K562 (cell line): ENCODE data around the gene KLK1.

Source experiments
- CEBPB ChIP-seq: fragments of 450-650 bp; IDR thresholded peaks from 2 replicates; pipeline ENCODE4 v1.6.1; 2016; ENCODE audit warnings: missing genetic modification characterization, missing compliant biosample characterization
- CTCF ChIP-seq, 3 experiments: IDR thresholded peaks in 2 of 3; conservative IDR thresholded peaks in 1 of 3; 2 replicates each; pipeline ENCODE4 v1.5.1; 2011 to 2012; ENCODE audit warnings: low read length in 3 of 3, mild to moderate bottlenecking in 3 of 3, control low read depth in 2 of 3, improper control_type of control experiment in 1 of 3, inconsistent platforms in 1 of 3, low read depth in 1 of 3, mixed read lengths in 1 of 3, moderate library complexity in 1 of 3; ENCODE audit not compliant: insufficient read depth in 2 of 3
- FOSL1 ChIP-seq: fragments of 200-800 bp; sonication (Bioruptor generic); conservative IDR thresholded peaks from 2 replicates; pipeline ENCODE4 v1.6.1; 2016; ENCODE audit warnings: missing genetic modification characterization, missing compliant biosample characterization
- FOXJ3 ChIP-seq: sonication (generic); formaldehyde crosslinking; IDR thresholded peaks from 2 replicates; pipeline ENCODE4 v1.4.0; 2020; ENCODE audit warnings: mild to moderate bottlenecking, missing genetic modification reagents
- PCBP2 ChIP-seq: fragments of 200-400 bp; formaldehyde crosslinking; IDR thresholded peaks from 2 replicates; pipeline ENCODE4 v1.6.1; 2018; ENCODE audit warnings: low read length, low read depth, mild to moderate bottlenecking, moderate library complexity; ENCODE audit not compliant: poor library complexity, severe bottlenecking
- REST ChIP-seq, 2 experiments: fragments of 450-650 bp; formaldehyde crosslinking in 1 of 2; IDR thresholded peaks; 2 replicates each; pipeline versions ENCODE4 v1.4.0 to v1.6.1; 2014 to 2020; ENCODE audit warnings: mild to moderate bottlenecking in 2 of 2, borderline replicate concordance in 1 of 2, low read depth in 1 of 2
- SMAD4 ChIP-seq: fragments of 250-450 bp; sonication (Bioruptor Pico); conservative IDR thresholded peaks from 2 replicates; pipeline ENCODE4 v1.8.0; 2021; ENCODE audit warnings: inconsistent platforms, mild to moderate bottlenecking, moderate library complexity
- TAF1 ChIP-seq: IDR thresholded peaks from 2 replicates; pipeline ENCODE4 v1.6.1; 2011; ENCODE audit warnings: mild to moderate bottlenecking, low read length, moderate library complexity; ENCODE audit not compliant: insufficient read depth, control insufficient read depth, severe bottlenecking; ENCODE audit errors: extremely low read depth
- USF2 ChIP-seq: sonication (generic); formaldehyde crosslinking; IDR thresholded peaks from 2 replicates; pipeline ENCODE4 v1.5.0; 2020; ENCODE audit warnings: missing genetic modification reagents
- YY1 ChIP-seq, 3 experiments: IDR thresholded peaks; 2 replicates each; pipeline ENCODE4 v1.6.1; 2011; ENCODE audit warnings: low read length in 2 of 3, mild to moderate bottlenecking in 2 of 3, moderate library complexity in 2 of 3, borderline replicate concordance in 1 of 3, control low read depth in 1 of 3, low read depth in 1 of 3; ENCODE audit not compliant: insufficient read depth in 3 of 3, insufficient replicate concordance in 2 of 3, control insufficient read depth in 1 of 3, insufficient read length in 1 of 3; ENCODE audit errors: extremely low read depth in 1 of 3
- ZFP36 ChIP-seq: fragments of 150-350 bp; IDR thresholded peaks from 2 replicates; pipeline ENCODE4 v1.6.1; 2018; ENCODE audit warnings: low read length, low read depth; ENCODE audit not compliant: partially characterized antibody
- ZNF143 ChIP-seq: sonication (generic); formaldehyde crosslinking; IDR thresholded peaks from 2 replicates; pipeline ENCODE4 v1.9.0; 2022; ENCODE audit warnings: mild to moderate bottlenecking, missing genetic modification reagents
- ZNF766 ChIP-seq: fragments of 200-800 bp; sonication (Bioruptor generic); conservative IDR thresholded peaks from 2 replicates; pipeline ENCODE4 v1.6.1; 2016; ENCODE audit warnings: missing genetic modification characterization, missing compliant biosample characterization

GRCh38 chr19:50797781-50798658 lies 25.6 kb downstream of the KLK1 start:
- TF ChIP-seq REST (IDR thresholded peaks at IDR 0.05; ENCODE audit: borderline replicate concordance) (peak; percentile 58; the same call in 1 of the 2 replicates), REST (CRISPR knock-in tag; IDR thresholded peaks at IDR 0.05; ENCODE audit: low read depth) (no peak), USF2 (no peak), SMAD4 (CRISPR knock-in tag) (no peak), YY1 (IDR thresholded peaks at IDR 0.05; ENCODE audit: borderline replicate concordance in 1 of 3, control insufficient read depth in 1 of 3, extremely low read depth in 1 of 3, insufficient read depth in 3 of 3, insufficient read length in 1 of 3, insufficient replicate concordance in 2 of 3, low read depth in 1 of 3, low read length in 2 of 3) (peak in 1 of 3 experiments; percentile 7), TAF1 (no peak), ZFP36 (no peak), FOXJ3 (CRISPR knock-in tag) (no peak), CTCF (IDR thresholded peaks at IDR 0.05 in 2 of 3, conservative IDR thresholded peaks at IDR 0.05 in 1 of 3; ENCODE audit: insufficient read depth in 2 of 3, low read depth in 1 of 3, low read length in 3 of 3) (no peak), ZNF766 (CRISPR knock-in tag) (no peak), ZNF143 (CRISPR knock-in tag) (no peak), FOSL1 (tag) (no peak), PCBP2 (no peak), CEBPB (no peak)
